Mucosa of descending colon (tissue), 3 donors: ENCODE results near the gene PTH1R. TPM values are rescaled to one million over a fixed set of nuclear protein-coding genes. Genes with fewer than 3 reads are reported as not detected.

ENCODE experiments used
- ATAC-seq: fragments of 200-7000 bp; cut with Tn5 transposase; one replicate; pipeline ENCODE4 v1.9.1; 2020; ENCODE audit warnings: mild to moderate bottlenecking, moderate library complexity
- DNase-seq, 3 donors: peaks; one replicate each; pipeline ENCODE4 v3.0.0-alpha.2; 2020
- H3K36me3 ChIP-seq: fragments of 200-600 bp; one replicate; pipeline ENCODE4 v1.8.0; 2021; ENCODE audit warnings: low read depth, mild to moderate bottlenecking
- H3K4me1 ChIP-seq: fragments of 200-600 bp; one replicate; pipeline ENCODE4 v1.8.0; 2021; ENCODE audit warnings: low read depth, mild to moderate bottlenecking
- H3K4me3 ChIP-seq: fragments of 200-600 bp; one replicate; pipeline ENCODE4 v1.8.0; 2021; ENCODE audit warnings: mild to moderate bottlenecking
- H3K9me3 ChIP-seq: fragments of 200-600 bp; one replicate; pipeline ENCODE4 v1.8.0; 2021; ENCODE audit warnings: mild to moderate bottlenecking
- CTCF ChIP-seq: fragments of 200-600 bp; IDR thresholded peaks from one replicate; pipeline ENCODE4 v1.8.0; 2022; ENCODE audit warnings: antibody characterized with exemption, mild to moderate bottlenecking
- intact Hi-C, 2 donors: fragments of 100-400 bp; cut with DNase I in 1 of 2; cut with micrococcal nuclease in 1 of 2; formaldehyde crosslinking; loops; one replicate each; pipeline versions ENCODE4 v1.11.0 to v1.11.1; 2022; cut with DNase I, micrococcal nuclease
- total RNA-seq, 3 donors: library from RNA; stranded (reverse); fragmentation: NEBNext Ultra II Directional in 2 of 3; extraction: Animal tissue kit (Norgen Biotek cat#: 25700) in 2 of 3; gene quantifications; one replicate each; pipeline versions ENCODE4 v1.2.1 to v1.2.4, GENCODE V29; 2021 to 2023
- donor health status: DM: no; HTN: no; CAD: no; lungs with moderate emphysema.
- donor health status: DM: no; HTN: no; CAD: no.
- donor health status: DM: no; HTN: yes; CAD: no.

PTH1R gene
- total RNA-seq, 3 donors from 2014 or later: 0.87 to 4.6 (median 1.9) TPM

DNA sequence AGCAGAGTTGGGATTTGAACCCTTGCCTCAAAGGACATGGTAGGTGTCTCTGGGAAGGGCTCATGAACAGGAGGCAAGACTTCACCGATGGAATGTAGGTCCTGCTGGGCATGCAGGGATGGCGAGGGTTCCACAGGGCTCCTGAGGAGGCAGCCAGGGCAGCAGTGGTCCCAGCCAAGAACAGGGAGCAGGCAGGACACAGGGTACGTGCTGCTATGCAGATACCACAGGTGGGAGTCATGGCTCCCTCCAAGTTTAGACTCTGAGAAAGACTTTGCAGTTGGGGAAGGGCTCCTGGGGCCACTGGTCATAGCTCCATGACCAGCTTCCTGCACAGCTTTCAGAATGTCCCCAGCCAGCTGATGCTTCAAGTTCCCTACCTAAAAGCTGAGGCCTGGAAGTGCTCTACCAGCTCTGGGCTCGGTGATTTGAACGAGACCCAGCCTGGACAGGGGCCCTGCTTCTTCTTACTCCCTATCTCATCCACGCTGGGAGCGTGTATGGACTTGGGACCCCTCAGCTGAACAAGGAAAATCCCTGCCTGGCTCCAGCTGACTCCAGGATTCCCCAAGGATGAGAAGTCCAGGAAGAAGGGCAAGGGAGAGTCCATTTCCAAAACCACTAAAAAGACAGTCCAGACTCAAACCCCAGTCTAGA lies 15.0 kb upstream of the PTH1R start:
- TF ChIP-seq CTCF: no peak
- no peaks in the 10 kb centered on the region for H3K4me1 ChIP-seq
- no peak for ATAC-seq
- peak in 2 of 3 donors; percentile 1 to 29 for DNase-seq
- H3K9me3 ChIP-seq: no peaks in the 10 kb centered on the region
- intact Hi-C loops: no loop called here
- H3K36me3 ChIP-seq: no peaks in the 10 kb centered on the region
- H3K4me3 ChIP-seq: no peak overlapping the region

DNA sequence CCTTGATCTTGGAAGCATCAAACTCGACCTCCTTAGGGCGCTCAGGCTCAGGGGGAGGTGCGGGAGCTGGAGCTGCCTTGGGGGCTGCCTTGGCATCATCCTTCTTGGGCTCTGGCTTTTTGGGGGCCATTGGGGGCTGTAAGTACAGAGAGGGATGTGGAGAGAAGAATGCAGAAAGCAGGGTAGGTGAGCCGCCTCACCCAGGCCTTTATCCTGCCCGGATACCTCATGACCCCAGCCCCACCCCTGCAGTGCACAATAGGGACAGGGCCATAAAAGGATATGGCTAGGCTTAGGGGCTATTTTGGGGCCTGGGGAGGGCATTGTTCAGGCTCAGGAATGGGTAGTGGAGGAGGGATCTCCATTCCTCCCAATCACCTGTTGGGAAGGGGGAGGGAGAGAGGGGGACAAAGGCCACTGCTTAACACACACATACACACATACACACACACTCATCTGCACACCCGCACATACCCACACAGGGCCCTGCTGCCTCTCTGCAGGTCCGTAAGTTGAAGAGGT lies 14.2 kb upstream of the PTH1R start, which contains the start of gene MYL3:
MYL3 (minus strand) TSS at position 184 of the 522 bp plus-strand sequence; CDS start at position 130, 54 bp downstream.
- no peaks in the 10 kb centered on the region for H3K36me3 ChIP-seq
- no peaks in the 10 kb centered on the region for H3K9me3 ChIP-seq
- no peaks in the 10 kb centered on the region for H3K4me1 ChIP-seq
- ATAC-seq (no peak), DNase-seq (peak in 1 of 3 donors; percentile 10)
- no peak for TF ChIP-seq CTCF
- intact Hi-C loops: no loop called here
- H3K4me3 ChIP-seq: no peak within 1 kb of the TSS

- intact Hi-C loops: no loop called here
Measured at GRCh38 chr3:46864061-46864881, 13.2 kb upstream of the PTH1R start.

GRCh38 chr3:46865031-46865507 lies 12.5 kb upstream of the PTH1R start:
- no peak for TF ChIP-seq CTCF
- intact Hi-C loops: no loop called here

More at GRCh38 chr3:46864061-46864881, 13.2 kb upstream of the PTH1R start:
- DNase-seq: peak in 2 of 3 donors; percentile 12 to 14
- Histone ChIP-seq H3K9me3 (no peaks in the 10 kb centered on the region), H3K4me3 (no peak overlapping the region), H3K4me1 (no peaks in the 10 kb centered on the region), H3K36me3 (no peaks in the 10 kb centered on the region)
- no peak for TF ChIP-seq CTCF
- ATAC-seq: no peak

DNA sequence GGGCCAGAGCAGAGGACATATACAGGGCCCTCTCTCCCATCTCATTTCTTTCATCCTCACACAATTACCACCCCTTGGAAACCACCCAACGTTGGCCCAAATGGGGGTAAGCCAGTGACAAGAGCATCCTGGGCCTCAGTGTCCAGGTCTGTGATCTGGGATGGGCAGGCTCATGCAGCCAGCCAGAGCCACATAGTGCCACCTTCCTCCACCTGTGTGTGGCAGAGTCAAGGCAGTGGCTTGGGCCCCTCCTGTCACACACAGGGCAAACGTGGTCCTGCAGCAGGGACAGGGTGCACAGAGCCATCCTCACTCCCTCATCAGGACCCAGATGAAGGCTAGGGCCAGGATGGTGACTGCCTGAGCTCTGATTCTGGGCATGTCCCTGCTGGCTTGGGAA lies 12.0 kb upstream of the PTH1R start:
- Histone ChIP-seq H3K9me3 (no peaks in the 10 kb centered on the region), H3K4me1 (no peaks in the 10 kb centered on the region), H3K36me3 (no peaks in the 10 kb centered on the region), H3K4me3 (no peak overlapping the region)
- DNase-seq (peak in 1 of 3 donors; percentile 42), ATAC-seq (no peak)
- intact Hi-C loops: no loop called here
- no peak for TF ChIP-seq CTCF

More at GRCh38 chr3:46865031-46865507, 12.5 kb upstream of the PTH1R start:
- Histone ChIP-seq H3K9me3 (no peaks in the 10 kb centered on the region), H3K36me3 (no peaks in the 10 kb centered on the region), H3K4me3 (no peak overlapping the region), H3K4me1 (no peaks in the 10 kb centered on the region)
- DNase-seq: peak in 2 of 3 donors; percentile 12 to 49
- ATAC-seq: no peak
